GM21390 (cell line): ENCODE data around the gene PGRMC2.

Experiments
- ATAC-seq: cut with Tn5 transposase; IDR thresholded peaks from one replicate; pipeline ENCODE4 v1.9.1; 2021; ENCODE audit not compliant: unreplicated experiment

The PGRMC2 gene

GRCh38 chr4:128299848-128300247 is 12.2 kb upstream of the PGRMC2 start:
- ATAC-seq = no peak

GRCh38 chr4:128298852-128299251 is 11.2 kb upstream of the PGRMC2 start:
- ATAC-seq = no peak

GRCh38 chr4:128298146-128298758 is 10.6 kb upstream of the PGRMC2 start:
- no peak for ATAC-seq

GRCh38 chr4:128295255-128295654 is 7.6 kb upstream of the PGRMC2 start:
- no peak for ATAC-seq

GRCh38 chr4:128294464-128294863 is 6.9 kb upstream of the PGRMC2 start:
- no peak for ATAC-seq

GRCh38 chr4:128292349-128292748 is 4.7 kb upstream of the PGRMC2 start:
- no peak for ATAC-seq

GRCh38 chr4:128291096-128291495 is 3.5 kb upstream of the PGRMC2 start:
- ATAC-seq = no peak

- no peak for ATAC-seq
Measured at GRCh38 chr4:128290526-128290925, 2.9 kb upstream of the PGRMC2 start.

GRCh38 chr4:128289523-128290158 is 2.0 kb upstream of the PGRMC2 start:
- no peak for ATAC-seq

- ATAC-seq = no peak
Measured at GRCh38 chr4:128288689-128289106, 1.1 kb upstream of the PGRMC2 start.

- ATAC-seq = peak; percentile 80
Measured at GRCh38 chr4:128287871-128288688, 467 bp upstream of the PGRMC2 start.

GRCh38 chr4:128286474-128287058 is 1.0 kb downstream of the PGRMC2 start:
- peak; percentile 17 for ATAC-seq

GRCh38 chr4:128285085-128285997 is 2.3 kb downstream of the PGRMC2 start:
- no peak for ATAC-seq

GRCh38 chr4:128284317-128284716 is 3.3 kb downstream of the PGRMC2 start:
- ATAC-seq = no peak

- no peak for ATAC-seq
Measured at GRCh38 chr4:128283071-128283470, 4.5 kb downstream of the PGRMC2 start.

GRCh38 chr4:128282516-128282915 is 5.1 kb downstream of the PGRMC2 start:
- no peak for ATAC-seq

GRCh38 chr4:128281354-128281753 is 6.3 kb downstream of the PGRMC2 start:
- ATAC-seq = no peak

- ATAC-seq = no peak
Measured at GRCh38 chr4:128279624-128280225, 7.9 kb downstream of the PGRMC2 start.

- no peak for ATAC-seq
Measured at GRCh38 chr4:128277856-128278255, 9.8 kb downstream of the PGRMC2 start.

- no peak for ATAC-seq
Measured at GRCh38 chr4:128275346-128275745, 12.3 kb downstream of the PGRMC2 start.
